Inflammatory macrophage treated with lipopolysaccharide for 1 hour (primary cell): Measurements from ENCODE around the gene DNM1.

Source experiments
- DNase-seq, 2 donors: peaks; one replicate each; pipeline ENCODE4 v3.0.0-alpha.2; 2020 to 2022

The DNM1 gene

GRCh38 chr9:128203024-128203706 lies at the start of gene DNM1:
DNM1 (plus strand) TSS chr9:128203379; CDS start chr9:128203471, 92 bp downstream.
- peak; percentile 36 to 69 for DNase-seq

GRCh38 chr9:128153947-128154695 lies 49.1 kb upstream of the DNM1 start:
- no peak for DNase-seq

- DNase-seq, result no peak
Measured at GRCh38 chr9:128155736-128156500, 47.3 kb upstream of the DNM1 start.

- peak; percentile 32 to 59 for DNase-seq
Measured at GRCh38 chr9:128159522-128159783, 43.7 kb upstream of the DNM1 start.

GRCh38 chr9:128159784-128160602 lies 43.2 kb upstream of the DNM1 start, which contains the start of gene BBLN:
BBLN (plus strand) TSS chr9:128160265; CDS start chr9:128160408, 143 bp downstream.
- peak; percentile 93 to 96 for DNase-seq

GRCh38 chr9:128160603-128160987 lies 42.6 kb upstream of the DNM1 start:
- DNase-seq, result peak; percentile 33 to 36

- DNase-seq, result no peak
Measured at GRCh38 chr9:128161215-128161902, 41.8 kb upstream of the DNM1 start.

GRCh38 chr9:128162215-128163026 lies 40.8 kb upstream of the DNM1 start:
- DNase-seq, result no peak

GRCh38 chr9:128163027-128163515 lies 40.1 kb upstream of the DNM1 start:
- DNase-seq, result no peak

- no peak for DNase-seq
Measured at GRCh38 chr9:128163523-128164306, 39.5 kb upstream of the DNM1 start.

- peak; percentile 26 to 43 for DNase-seq
Measured at GRCh38 chr9:128164307-128164885, 38.8 kb upstream of the DNM1 start.

GRCh38 chr9:128166169-128166568 lies 37.0 kb upstream of the DNM1 start:
- DNase-seq, result no peak

GRCh38 chr9:128167209-128167608 lies 36.0 kb upstream of the DNM1 start:
- no peak for DNase-seq

- DNase-seq, result no peak
Measured at GRCh38 chr9:128168731-128169308, 34.4 kb upstream of the DNM1 start.

GRCh38 chr9:128169492-128169891 lies 33.7 kb upstream of the DNM1 start:
- no peak for DNase-seq

- no peak for DNase-seq
Measured at GRCh38 chr9:128169925-128170324, 33.3 kb upstream of the DNM1 start.

- DNase-seq, result no peak
Measured at GRCh38 chr9:128174062-128174461, 29.1 kb upstream of the DNM1 start.

GRCh38 chr9:128175102-128175563 lies 28.0 kb upstream of the DNM1 start:
- DNase-seq, result no peak

- DNase-seq, result no peak
Measured at GRCh38 chr9:128175726-128176125, 27.5 kb upstream of the DNM1 start.
